Fibroblast of mammary gland (primary cell): ENCODE data around the gene MON2.
A peak's percentile ranks its signal among the peaks of the same experiment; 100 is the strongest.

Experiments used
- DNase-seq: peaks from one replicate; pipeline ENCODE4 v3.0.0-alpha.2; 2010; ENCODE audit warnings: low read depth
- H3K4me3 ChIP-seq: 2 replicates; pipeline ENCODE4 v1.5.1; 2011; ENCODE audit warnings: low read depth, mild to moderate bottlenecking, low read length, moderate library complexity; ENCODE audit not compliant: control insufficient read depth
- TF ChIP-seq, protein P1 (sequence below): conservative IDR thresholded peaks from 2 replicates; pipeline ENCODE4 v1.5.1; 2011; ENCODE audit warnings: low read depth, low read length, inconsistent platforms; ENCODE audit not compliant: control insufficient read depth, insufficient read depth

The MON2 gene

DNA sequence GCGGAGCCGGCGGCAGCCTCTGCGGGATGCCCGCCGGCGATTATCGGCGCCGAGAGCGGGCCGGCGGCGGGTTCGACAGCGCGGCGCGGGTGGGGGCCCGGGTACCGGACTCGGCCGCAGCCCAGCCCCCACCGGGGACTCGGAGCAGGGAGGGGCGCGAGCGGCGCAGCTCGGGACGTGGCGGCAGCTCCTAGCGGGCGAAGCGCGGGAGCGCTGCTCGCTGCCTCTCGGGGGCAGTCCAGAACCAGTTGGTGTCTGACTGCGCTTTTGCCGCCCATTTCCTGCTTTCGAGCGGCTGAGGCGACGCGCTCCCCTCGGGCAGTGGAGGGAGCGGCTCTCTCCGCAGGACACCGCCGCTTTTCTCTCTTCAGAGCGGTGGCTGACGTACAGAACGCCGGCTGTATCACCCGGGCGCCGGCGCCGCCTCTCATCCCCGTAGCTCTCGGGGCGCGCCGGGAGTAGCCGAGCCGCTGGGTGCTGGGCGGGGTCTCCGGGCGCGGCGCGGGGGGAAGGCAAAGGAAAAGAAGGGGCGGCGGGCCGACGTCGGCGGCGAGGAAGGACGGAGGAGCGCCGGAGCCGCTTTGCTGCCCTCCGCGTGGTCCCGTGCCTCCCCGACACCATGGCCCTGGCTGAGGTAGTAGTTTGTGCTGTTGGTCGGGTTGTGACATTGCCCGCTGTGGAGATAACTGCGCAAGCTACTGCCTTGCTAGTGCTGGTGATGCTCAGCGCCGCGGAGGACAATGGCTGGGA lies 136.6 kb downstream of the MON2 start:
- DNase-seq, result peak; percentile 85
- TF ChIP-seq, protein P1, sequence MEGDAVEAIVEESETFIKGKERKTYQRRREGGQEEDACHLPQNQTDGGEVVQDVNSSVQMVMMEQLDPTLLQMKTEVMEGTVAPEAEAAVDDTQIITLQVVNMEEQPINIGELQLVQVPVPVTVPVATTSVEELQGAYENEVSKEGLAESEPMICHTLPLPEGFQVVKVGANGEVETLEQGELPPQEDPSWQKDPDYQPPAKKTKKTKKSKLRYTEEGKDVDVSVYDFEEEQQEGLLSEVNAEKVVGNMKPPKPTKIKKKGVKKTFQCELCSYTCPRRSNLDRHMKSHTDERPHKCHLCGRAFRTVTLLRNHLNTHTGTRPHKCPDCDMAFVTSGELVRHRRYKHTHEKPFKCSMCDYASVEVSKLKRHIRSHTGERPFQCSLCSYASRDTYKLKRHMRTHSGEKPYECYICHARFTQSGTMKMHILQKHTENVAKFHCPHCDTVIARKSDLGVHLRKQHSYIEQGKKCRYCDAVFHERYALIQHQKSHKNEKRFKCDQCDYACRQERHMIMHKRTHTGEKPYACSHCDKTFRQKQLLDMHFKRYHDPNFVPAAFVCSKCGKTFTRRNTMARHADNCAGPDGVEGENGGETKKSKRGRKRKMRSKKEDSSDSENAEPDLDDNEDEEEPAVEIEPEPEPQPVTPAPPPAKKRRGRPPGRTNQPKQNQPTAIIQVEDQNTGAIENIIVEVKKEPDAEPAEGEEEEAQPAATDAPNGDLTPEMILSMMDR, result no peak
- peak overlapping the region; percentile 76 for H3K4me3 ChIP-seq

DNA sequence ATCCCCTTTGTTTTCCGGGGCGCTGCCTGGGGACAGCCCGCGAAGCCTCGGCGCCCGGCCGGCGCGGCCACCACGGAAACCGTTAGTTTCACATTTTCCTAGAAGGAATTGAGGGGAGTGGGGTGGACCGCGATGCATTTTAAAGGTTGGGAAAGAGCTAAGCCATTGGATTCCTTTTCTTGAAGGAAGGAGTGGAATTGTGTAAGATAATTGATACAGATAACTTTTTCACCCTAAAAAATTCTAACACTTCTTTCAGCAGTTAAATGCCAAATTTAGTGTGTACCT lies 137.1 kb downstream of the MON2 start:
- TF ChIP-seq, protein P1, result no peak
- no peak for DNase-seq
- peak overlapping the region; percentile 76 for H3K4me3 ChIP-seq

DNA sequence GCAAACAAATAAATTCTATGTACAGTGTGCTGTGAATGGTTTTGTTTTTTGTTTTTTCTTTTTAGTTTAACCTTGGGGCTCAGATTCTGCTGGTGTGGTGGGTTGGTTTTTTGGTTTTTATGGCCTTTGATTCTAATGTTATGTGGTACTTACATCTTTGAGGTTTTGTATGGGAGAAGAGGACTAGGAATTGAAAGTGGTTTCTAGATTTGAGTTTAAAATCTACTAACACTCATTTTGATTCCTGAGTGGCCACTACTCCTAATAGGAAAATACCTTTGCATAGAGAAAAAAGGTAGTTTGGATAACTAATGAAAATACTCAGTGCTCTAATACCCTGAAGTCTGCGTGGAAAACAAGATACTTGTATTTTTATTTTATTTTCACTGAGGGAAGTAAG lies 137.7 kb downstream of the MON2 start:
- no peak for DNase-seq
- TF ChIP-seq, protein P1, result no peak
- peak overlapping the region; percentile 76 for H3K4me3 ChIP-seq

DNA sequence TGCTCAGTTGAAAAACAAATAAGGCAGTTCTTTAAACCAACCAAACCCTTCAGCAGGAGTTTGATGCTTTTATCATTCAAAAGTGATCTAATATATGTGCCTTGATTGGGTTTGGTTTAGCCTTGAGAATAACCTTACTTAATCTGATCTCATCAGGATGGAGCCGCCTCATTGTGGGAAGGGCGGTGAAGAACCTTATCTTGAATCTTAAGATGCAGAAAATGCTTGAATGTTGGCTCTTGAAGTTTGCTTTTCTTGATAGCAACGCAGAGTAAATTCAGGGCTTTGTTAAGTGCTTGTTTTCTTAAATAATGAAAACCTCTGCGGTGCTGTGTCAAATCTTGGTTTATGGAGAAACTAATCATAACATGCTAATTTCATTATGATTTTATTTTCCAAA lies 138.2 kb downstream of the MON2 start:
- H3K4me3 ChIP-seq, result peak overlapping the region; percentile 76
- TF ChIP-seq, protein P1, result no peak
- DNase-seq, result peak; percentile 40

DNA sequence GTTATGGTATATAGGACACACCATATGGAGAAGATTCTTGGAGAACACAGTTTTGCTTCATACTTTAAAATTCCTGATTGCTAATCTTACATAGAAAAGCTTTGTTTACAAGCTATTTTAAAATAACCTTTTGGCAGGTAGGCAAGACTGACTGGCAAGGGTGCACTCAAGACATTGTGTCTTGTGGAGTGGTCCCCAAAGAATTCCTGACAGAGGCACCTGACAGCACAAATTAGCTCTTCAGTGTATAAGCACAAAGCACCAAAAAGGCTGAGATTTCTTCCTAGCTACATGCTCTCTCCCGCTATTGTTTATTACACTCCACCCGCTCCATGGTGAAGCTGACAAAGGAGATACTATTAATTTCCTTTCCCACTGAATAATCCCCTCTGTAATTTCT lies 139.4 kb downstream of the MON2 start:
- no peak for DNase-seq
- TF ChIP-seq, protein P1, result no peak
- no peak overlapping the region for H3K4me3 ChIP-seq

DNA sequence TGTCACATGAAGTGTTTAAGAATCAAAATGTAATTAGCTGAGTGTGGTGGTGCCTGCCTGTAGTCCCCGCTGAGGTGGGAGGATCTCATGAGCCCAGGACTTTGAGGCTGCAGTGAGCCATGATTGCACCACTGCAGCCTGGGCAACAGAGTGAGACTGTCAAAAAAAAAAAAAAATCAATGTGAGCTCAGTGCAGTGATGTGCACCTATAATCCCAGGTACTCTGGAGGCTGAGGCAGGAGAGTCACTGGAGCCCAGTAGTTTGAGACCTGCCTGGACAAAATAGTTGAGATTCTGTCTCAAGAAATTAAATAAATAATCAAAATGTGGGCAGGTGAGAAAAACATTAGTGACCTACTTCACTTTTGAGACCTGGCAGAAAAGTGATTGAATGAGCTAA lies 140.0 kb downstream of the MON2 start:
- TF ChIP-seq, protein P1, result no peak
- DNase-seq, result no peak
- H3K4me3 ChIP-seq, result no peak overlapping the region

DNA sequence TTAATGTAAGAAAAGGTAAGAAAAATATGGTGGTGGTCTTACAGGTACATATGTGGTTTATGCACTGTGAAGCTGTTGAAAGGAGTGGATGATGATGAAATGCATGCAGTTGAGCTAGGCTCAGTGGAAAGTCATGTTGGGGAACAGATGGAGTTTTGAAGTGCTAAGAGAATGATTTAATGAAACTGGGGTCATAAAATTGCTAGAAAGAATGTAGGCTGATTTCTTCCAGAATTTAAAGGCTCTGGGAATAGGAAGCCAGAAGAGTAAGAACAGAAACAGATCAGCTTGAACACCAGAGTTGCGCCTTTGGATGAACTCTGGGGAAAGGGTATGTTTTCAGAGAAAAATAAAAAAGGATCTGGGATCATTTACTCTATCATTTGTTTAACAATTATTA lies 146.5 kb downstream of the MON2 start:
- TF ChIP-seq, protein P1, result no peak
- peak; percentile 33 for DNase-seq

More for the DNA sequence above, 146.5 kb downstream of the MON2 start:
- H3K4me3 ChIP-seq, result no peak overlapping the region
